Ovary (tissue), 9 donors: ENCODE measurements around the gene LRCH4. TPM values are rescaled to one million over a fixed set of nuclear protein-coding genes. Genes with fewer than 3 reads are reported as not detected.

Source experiments
- DNase-seq, 5 donors: peaks; one replicate each; pipeline ENCODE4 v3.0.0-alpha.2; 2019 to 2020
- H3K27ac ChIP-seq, 2 donors: fragments of 200-600 bp; one replicate each; pipeline versions ENCODE4 v1.5.1 to v1.8.0; 2019 to 2022
- H3K27me3 ChIP-seq: fragments of 200-600 bp; one replicate; pipeline ENCODE4 v1.8.0; 2022
- H3K36me3 ChIP-seq: fragments of 200-600 bp; sonication (generic); one replicate; pipeline ENCODE4 v1.5.1; 2019
- H3K4me1 ChIP-seq: one replicate; pipeline ENCODE4 v1.8.1; 2013; ENCODE audit warnings: mild to moderate bottlenecking, moderate library complexity; ENCODE audit not compliant: insufficient read depth
- H3K4me3 ChIP-seq: fragments of 200-600 bp; sonication (generic); one replicate; pipeline ENCODE4 v1.5.1; 2017
- H3K9me3 ChIP-seq, 2 donors: fragments of 200-600 bp in 1 of 2; sonication (generic) in 1 of 2; one replicate each; pipeline versions ENCODE4 v1.5.1 to v1.8.1; 2013 to 2019; ENCODE audit warnings: mild to moderate bottlenecking in 1 of 2, moderate library complexity in 1 of 2
- EP300 ChIP-seq: sonication (generic); formaldehyde crosslinking; IDR thresholded peaks from one replicate; pipeline ENCODE4 v1.6.1; 2017; ENCODE audit warnings: antibody characterized with exemption
- POLR2A ChIP-seq: fragments of 450-650 bp; IDR thresholded peaks from one replicate; pipeline ENCODE4 v1.6.1; 2017; ENCODE audit warnings: antibody characterized with exemption, mild to moderate bottlenecking, moderate library complexity
- WGBS, 3 donors: extraction: QIAGEN DNeasy Blood & Tissue Kit in 1 of 3; methylation state at CpG; one replicate each; pipeline versions ENCODE4 v1.1.5 to v1.1.7; 2013 to 2017; 5-methylcytosine and 5-hydroxymethylcytosine counted together
- intact Hi-C, 4 donors: fragments of 100-400 bp; cut with DNase I; formaldehyde crosslinking; loops; one replicate each; pipeline versions ENCODE4 v1.11.0 to v1.15.1; 2022 to 2023
- polyA plus RNA-seq, 2 donors: library from polyadenylated mRNA; stranded (reverse); fragments of 200-250 nt in 1 of 2; fragments of 350-450 nt in 1 of 2; fragmentation: Illumina TruSeq in 1 of 2; extraction: RNeasy Lipid Tissue Mini Kit (QIAGEN cat#74804) in 1 of 2; gene quantifications; one replicate each; pipeline ENCODE4 v1.2.3, GENCODE V29; 2013 to 2014
- total RNA-seq, 7 donors: library from RNA; depleted of rRNA in 2 of 7; stranded (reverse); fragments of >200 nt in 2 of 7; fragmentation: NEBNext Ultra II Directional in 3 of 7; extraction: Animal tissue kit (Norgen Biotek cat#: 25700) in 3 of 7; gene quantifications; one replicate each; pipeline versions ENCODE4 v1.1.0 to v1.2.4, GENCODE V29; 2016 to 2023
- TF ChIP-seq, protein P1 (sequence below), 3 donors: fragments of 450-650 bp in 2 of 3; fragments of 200-600 bp in 1 of 3; IDR thresholded peaks; one replicate each; pipeline versions ENCODE4 v1.5.1 to v1.8.0; 2016 to 2022; ENCODE audit warnings: antibody characterized with exemption in 3 of 3, mild to moderate bottlenecking in 1 of 3
- donor health status: DM: no; HTN: no; CAD: no; lungs with moderate emphysema.
- donor health status: DM: no; HTN: no; CAD: no.
- donor health status: Bipolar disorder and iron deficiency.
- donor health status: DM: yes; HTN: yes; CAD: no.
- donor health status: DM: no; HTN: no; CAD: no.
- donor health status: DM: yes; HTN: yes; CAD: no.

The LRCH4 gene
- total and polyA plus RNA-seq, 9 donors: 3.5 to 133 (median 79.2) TPM

DNA sequence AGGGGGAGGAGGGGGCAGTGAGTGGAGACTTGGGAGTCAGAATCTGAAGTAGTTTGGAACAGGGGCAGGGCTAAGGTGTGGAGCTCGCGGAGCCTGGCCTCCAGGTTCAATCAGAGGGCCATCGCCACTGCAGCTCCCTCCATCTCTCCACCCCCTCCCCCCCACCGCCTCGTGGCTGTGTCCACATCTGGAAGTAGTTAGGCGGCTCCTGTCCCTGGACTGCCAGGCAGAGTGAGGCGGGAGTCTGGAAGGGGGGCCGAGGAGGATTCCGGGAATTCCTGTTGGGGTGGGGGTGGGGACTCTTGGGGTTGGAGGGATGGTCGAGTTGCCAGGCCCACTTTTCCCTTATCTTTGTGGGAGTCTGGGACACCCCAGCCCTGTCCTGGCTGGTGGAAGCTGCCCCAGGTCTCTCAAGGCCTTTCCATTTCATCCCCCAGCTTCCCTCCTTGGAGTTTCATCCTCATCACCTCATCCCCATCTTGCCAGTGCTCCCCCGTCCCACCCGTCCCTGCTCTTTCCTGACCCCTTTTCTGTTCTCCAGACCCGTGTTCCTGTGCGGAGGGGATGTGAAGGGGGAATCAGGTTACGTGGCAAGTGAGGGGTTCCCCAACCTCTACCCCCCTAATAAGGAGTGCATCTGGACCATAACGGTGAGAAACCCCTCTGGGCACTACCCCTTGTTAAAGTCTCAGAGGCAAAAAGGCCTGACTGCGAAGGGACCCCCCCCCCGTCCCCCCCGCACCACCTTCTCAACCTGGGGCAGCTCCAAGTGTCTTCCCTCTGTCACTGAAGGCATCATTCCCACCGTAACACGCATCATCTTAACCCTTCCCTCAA, 17.2 kb upstream of the LRCH4 start:
- Histone ChIP-seq H3K4me1 (peaks cover 19% of the 10 kb centered on the region), H3K4me3 (peak overlapping the region; percentile 75), H3K36me3 (no peaks in the 10 kb centered on the region), H3K27me3 (no peaks in the 10 kb centered on the region), H3K27ac (peak overlapping the region; percentile 83 to 86), H3K9me3 (no peaks in the 10 kb centered on the region)
- intact Hi-C loops: loop anchor here in 1 of 4 donors (5.0 kb wide), 1 partner anchor 69 kb away; the partner anchor contains the start of gene GNB2
- 8 to 16% (median 8%) methylated on average over 21 of the region's 21 CpGs for WGBS, 3 donors
- TF ChIP-seq, protein P1, sequence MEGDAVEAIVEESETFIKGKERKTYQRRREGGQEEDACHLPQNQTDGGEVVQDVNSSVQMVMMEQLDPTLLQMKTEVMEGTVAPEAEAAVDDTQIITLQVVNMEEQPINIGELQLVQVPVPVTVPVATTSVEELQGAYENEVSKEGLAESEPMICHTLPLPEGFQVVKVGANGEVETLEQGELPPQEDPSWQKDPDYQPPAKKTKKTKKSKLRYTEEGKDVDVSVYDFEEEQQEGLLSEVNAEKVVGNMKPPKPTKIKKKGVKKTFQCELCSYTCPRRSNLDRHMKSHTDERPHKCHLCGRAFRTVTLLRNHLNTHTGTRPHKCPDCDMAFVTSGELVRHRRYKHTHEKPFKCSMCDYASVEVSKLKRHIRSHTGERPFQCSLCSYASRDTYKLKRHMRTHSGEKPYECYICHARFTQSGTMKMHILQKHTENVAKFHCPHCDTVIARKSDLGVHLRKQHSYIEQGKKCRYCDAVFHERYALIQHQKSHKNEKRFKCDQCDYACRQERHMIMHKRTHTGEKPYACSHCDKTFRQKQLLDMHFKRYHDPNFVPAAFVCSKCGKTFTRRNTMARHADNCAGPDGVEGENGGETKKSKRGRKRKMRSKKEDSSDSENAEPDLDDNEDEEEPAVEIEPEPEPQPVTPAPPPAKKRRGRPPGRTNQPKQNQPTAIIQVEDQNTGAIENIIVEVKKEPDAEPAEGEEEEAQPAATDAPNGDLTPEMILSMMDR (IDR thresholded peaks at IDR 0.05): no peak
- no peak for TF ChIP-seq POLR2A
- DNase-seq: peak; percentile 80 to 92 (median 88)

DNA sequence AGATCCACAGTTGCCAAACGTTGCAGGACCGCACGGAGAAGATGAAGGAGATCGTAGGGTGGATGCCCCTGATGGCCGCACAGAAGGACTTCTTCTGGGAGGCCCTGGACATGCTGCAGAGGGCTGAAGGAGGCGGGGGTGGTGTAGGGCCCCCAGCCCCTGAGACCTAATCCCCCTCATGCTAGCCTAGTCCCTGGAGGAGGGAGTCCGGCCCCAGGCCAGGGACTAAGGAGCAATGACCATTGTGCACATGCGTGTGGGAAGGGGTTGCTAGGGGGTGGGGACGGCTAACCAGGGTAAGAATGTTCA, 14.8 kb upstream of the LRCH4 start:
- peaks cover 19% of the 10 kb centered on the region for H3K4me1 ChIP-seq
- no peaks in the 10 kb centered on the region for H3K27me3 ChIP-seq
- H3K27ac ChIP-seq: no peak overlapping the region
- 72 to 85% (median 83%) methylated on average over 9 of the region's 9 CpGs for WGBS, 3 donors
- H3K36me3 ChIP-seq: no peaks in the 10 kb centered on the region
- DNase-seq: no peak
- no peak for TF ChIP-seq EP300
- TF ChIP-seq, protein P1 (IDR thresholded peaks at IDR 0.05): no peak
- no peak for TF ChIP-seq POLR2A
- no peak overlapping the region for H3K4me3 ChIP-seq
- intact Hi-C loops: loop anchor here in 1 of 4 donors (5.0 kb wide), 1 partner anchor 72 kb away; the partner anchor contains the start of gene GNB2
- no peaks in the 10 kb centered on the region for H3K9me3 ChIP-seq

DNA sequence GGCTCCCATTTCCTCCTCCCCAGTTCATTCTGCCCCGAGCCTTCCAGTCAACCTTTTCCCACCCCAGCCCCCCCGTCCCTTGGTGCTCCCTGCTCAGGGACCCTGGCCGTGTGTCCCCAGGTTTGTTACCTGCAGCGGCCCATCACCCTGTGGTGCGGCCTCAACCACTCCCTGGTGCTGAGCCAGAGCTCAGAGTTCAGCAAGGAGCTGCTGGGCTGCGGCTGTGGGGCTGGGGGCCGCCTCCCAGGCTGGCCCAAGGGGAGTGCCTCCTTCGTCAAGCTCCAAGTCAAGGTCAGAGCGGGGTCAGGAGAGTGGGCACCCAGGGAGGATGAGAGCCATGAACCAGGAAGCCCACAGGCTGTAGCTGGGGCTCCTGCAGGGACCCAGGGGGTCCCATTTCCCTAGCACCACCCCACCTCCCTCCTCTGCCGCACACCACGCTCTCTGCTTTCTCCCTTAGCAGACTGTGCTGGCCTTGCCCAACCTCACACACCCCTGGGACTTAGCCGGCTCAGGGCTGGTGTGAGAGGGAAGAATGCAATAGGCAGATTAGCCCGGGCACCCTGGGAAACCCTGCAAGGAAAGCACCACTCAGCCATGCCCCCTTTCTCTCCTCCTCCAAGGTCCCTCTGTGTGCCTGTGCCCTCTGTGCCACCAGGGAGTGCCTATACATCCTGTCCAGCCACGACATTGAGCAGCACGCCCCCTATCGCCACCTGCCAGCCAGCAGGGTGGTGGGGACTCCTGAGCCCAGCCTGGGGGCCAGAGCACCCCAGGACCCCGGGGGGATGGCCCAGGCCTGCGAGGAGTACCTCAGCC, 14.2 kb upstream of the LRCH4 start:
- Histone ChIP-seq H3K9me3 (no peaks in the 10 kb centered on the region), H3K4me3 (no peak overlapping the region), H3K4me1 (peaks cover 19% of the 10 kb centered on the region), H3K36me3 (no peaks in the 10 kb centered on the region), H3K27ac (no peak overlapping the region), H3K27me3 (no peaks in the 10 kb centered on the region)
- TF ChIP-seq, protein P1 (IDR thresholded peaks at IDR 0.05): no peak
- TF ChIP-seq POLR2A: no peak
- no peak for TF ChIP-seq EP300
- no peak for DNase-seq
- WGBS, 3 donors: 65 to 71% (median 65%) methylated on average over 14 to 18 of the region's 18 CpGs
- intact Hi-C loops: loop anchor here in 1 of 4 donors (5.0 kb wide), 1 partner anchor 72 kb away; the partner anchor contains the start of gene GNB2

DNA sequence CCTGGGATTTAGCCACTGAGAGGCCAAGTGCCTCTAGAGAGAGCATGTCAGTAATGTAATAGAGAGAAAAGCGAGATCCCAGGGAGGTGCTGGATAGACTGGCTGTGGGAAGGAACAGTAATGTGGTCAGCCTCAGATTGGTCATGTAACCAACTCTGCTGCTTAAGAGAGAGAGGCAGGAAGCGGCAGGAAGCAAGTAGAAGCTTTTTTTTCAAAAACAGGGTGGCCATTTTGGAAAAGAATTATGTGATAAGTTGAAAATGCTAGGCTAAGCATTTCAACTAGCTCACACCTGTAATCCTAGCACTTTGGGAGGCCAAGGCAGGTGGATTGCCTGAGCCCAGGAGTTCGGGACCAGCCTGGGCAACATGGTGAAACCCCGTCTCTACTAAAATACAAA, 12.5 kb upstream of the LRCH4 start:
- 91 to 94% (median 92%) methylated on average over 4 of the region's 4 CpGs for WGBS, 3 donors
- intact Hi-C loops: no loop called here
- Histone ChIP-seq H3K27ac (no peak overlapping the region), H3K4me1 (peaks cover 14% of the 10 kb centered on the region), H3K9me3 (no peaks in the 10 kb centered on the region), H3K36me3 (no peaks in the 10 kb centered on the region), H3K4me3 (no peak overlapping the region), H3K27me3 (no peaks in the 10 kb centered on the region)
- TF ChIP-seq, protein P1 (IDR thresholded peaks at IDR 0.05): no peak
- no peak for TF ChIP-seq POLR2A
- no peak for TF ChIP-seq EP300
- DNase-seq: no peak
